ENCODE measurements around the gene ELK4. TPM values are rescaled to one million over a fixed set of nuclear protein-coding genes. Genes with fewer than 3 reads are reported as not detected.

The ELK4 gene
- total and polyA plus RNA-seq, 2 experiments from 2014 or later = 5.1 to 19.7 TPM

GRCh38 chr1:205610036-205610435 lies 21.8 kb downstream of the ELK4 start (continued):
- TF ChIP-seq ETS1 (IDR thresholded peaks at IDR 0.05) (no peak), CTCF (conservative IDR thresholded peaks at IDR 0.05; ENCODE audit: low read depth in 2 of 2) (no peak), ZNF331 (CRISPR knock-in tag; IDR thresholded peaks at IDR 0.05; ENCODE audit: low read depth) (no peak)

GRCh38 chr1:205604825-205605505 lies 26.8 kb downstream of the ELK4 start:
- Histone ChIP-seq H3K4me3 (no peak overlapping the region), H3K9me2 (ENCODE audit: insufficient read depth) (no peaks in the 10 kb centered on the region), H3K79me2 (replicated peaks; ENCODE audit: insufficient read depth) (peaks cover 7% of the 10 kb centered on the region), H3K4me2 (no peak overlapping the region), H3F3A (replicated peaks; ENCODE audit: low read depth) (no peaks in the 10 kb centered on the region), H3K27me3 (ENCODE audit: insufficient read depth) (no peaks in the 10 kb centered on the region), H3K4me1 (ENCODE audit: insufficient read depth) (no peaks in the 10 kb centered on the region), H2AFZ (no peak overlapping the region), H3K36me3 (ENCODE audit: insufficient read depth) (no peaks in the 10 kb centered on the region), H4K20me1 (replicated peaks; ENCODE audit: insufficient read depth) (0 out of 2 replicates have a peak, but pooled peaks cover 3% of the 10 kb centered on the region), H3K27ac (ENCODE audit: low read depth) (no peak overlapping the region)
- Mint-ChIP-seq H3K9me3 (no peaks in the 10 kb centered on the region), H3K4me1 (peaks cover 3% of the 10 kb centered on the region), H3K4me3 (no peak overlapping the region), H3K36me3 (ENCODE audit: low read depth) (peaks cover 22% of the 10 kb centered on the region; the same call in 2 of the 3 replicates), H3K27ac (no peak overlapping the region), H3K27me3 (ENCODE audit: insufficient read depth, low read depth, poor library complexity) (no peaks in the 10 kb centered on the region)
- ATAC-seq (no peak), DNase-seq (ENCODE audit: low spot score) (no peak)
- TF ChIP-seq CTCF (conservative IDR thresholded peaks at IDR 0.05; ENCODE audit: low read depth in 2 of 2) = no peak

- no peaks in the 10 kb centered on the region for H3K4me1 ChIP-seq (ENCODE audit: insufficient read depth)
- TF ChIP-seq CTCF (conservative IDR thresholded peaks at IDR 0.05; ENCODE audit: low read depth in 2 of 2) (no peak), CREB1 (CRISPR knock-in tag; IDR thresholded peaks at IDR 0.05; ENCODE audit: low read depth) (no peak), POLR2AphosphoS5 (IDR thresholded peaks at IDR 0.05; ENCODE audit: low read depth) (no peak), NANOG (IDR thresholded peaks at IDR 0.05; ENCODE audit: borderline replicate concordance) (no peak), ZNF114 (CRISPR knock-in tag; IDR thresholded peaks at IDR 0.05) (no peak)
These were observed 27.8 kb downstream of the ELK4 start for GRCh38 chr1:205604059-205604458.

More at GRCh38 chr1:205604059-205604458, 27.8 kb downstream of the ELK4 start:
- Histone ChIP-seq H2AFZ (no peak overlapping the region), H3K79me2 (replicated peaks; ENCODE audit: insufficient read depth) (no peaks in the 10 kb centered on the region), H3K27me3 (ENCODE audit: insufficient read depth) (no peaks in the 10 kb centered on the region), H3K4me3 (no peak overlapping the region), H3F3A (replicated peaks; ENCODE audit: low read depth) (no peaks in the 10 kb centered on the region), H3K9me2 (ENCODE audit: insufficient read depth) (no peaks in the 10 kb centered on the region), H3K36me3 (ENCODE audit: insufficient read depth) (no peaks in the 10 kb centered on the region), H3K27ac (ENCODE audit: low read depth) (no peak overlapping the region), H4K20me1 (replicated peaks; ENCODE audit: insufficient read depth) (0 out of 2 replicates have a peak, but pooled peaks cover 3% of the 10 kb centered on the region), H3K4me2 (no peak overlapping the region)
- Mint-ChIP-seq H3K27ac (no peak overlapping the region), H3K4me3 (no peak overlapping the region), H3K9me3 (no peaks in the 10 kb centered on the region; the same call in 2 of the 3 replicates), H3K27me3 (ENCODE audit: insufficient read depth, low read depth, poor library complexity) (peaks cover 1% of the 10 kb centered on the region), H3K36me3 (ENCODE audit: low read depth) (peaks cover 25% of the 10 kb centered on the region), H3K4me1 (peaks cover 3% of the 10 kb centered on the region)
- no peak for DNase-seq (ENCODE audit: low spot score)
- ATAC-seq = no peak

All from GM23338 (cell line).